K562 (cell line): Measurements from ENCODE around the gene NAXD.

Experiments
- CTCF ChIP-seq, 3 experiments: IDR thresholded peaks in 2 of 3; conservative IDR thresholded peaks in 1 of 3; 2 replicates each; pipeline ENCODE4 v1.5.1; 2011 to 2012; ENCODE audit warnings: low read length in 3 of 3, mild to moderate bottlenecking in 3 of 3, control low read depth in 2 of 3, improper control_type of control experiment in 1 of 3, inconsistent platforms in 1 of 3, low read depth in 1 of 3, mixed read lengths in 1 of 3, moderate library complexity in 1 of 3; ENCODE audit not compliant: insufficient read depth in 2 of 3
- RFX1 ChIP-seq: fragments of 450-650 bp; IDR thresholded peaks from 2 replicates; pipeline ENCODE4 v1.6.1; 2016; ENCODE audit warnings: mild to moderate bottlenecking, moderate library complexity
- STAG1 ChIP-seq: sonication (generic); formaldehyde crosslinking; IDR thresholded peaks from 2 replicates; pipeline ENCODE4 v1.5.0; 2020; ENCODE audit warnings: missing genetic modification reagents, borderline replicate concordance
- TAF9B ChIP-seq: fragments of 450-650 bp; IDR thresholded peaks from 2 replicates; pipeline ENCODE4 v1.6.1; 2018; ENCODE audit warnings: mild to moderate bottlenecking; ENCODE audit not compliant: partially characterized antibody
- ZC3H4 ChIP-seq: sonication (generic); formaldehyde crosslinking; IDR thresholded peaks from 2 replicates; pipeline ENCODE4 v1.9.0; 2021; ENCODE audit warnings: missing genetic modification reagents, borderline replicate concordance
- ZNF23 ChIP-seq: fragments of 250-450 bp; sonication (Bioruptor Pico); IDR thresholded peaks from 2 replicates; pipeline ENCODE4 v1.4.0; 2020; ENCODE audit warnings: mild to moderate bottlenecking
- ZNF79 ChIP-seq: fragments of 250-450 bp; sonication (Bioruptor Pico); IDR thresholded peaks from 2 replicates; pipeline ENCODE4 v1.4.0; 2020; ENCODE audit warnings: low read depth, mild to moderate bottlenecking, moderate library complexity
- TF ChIP-seq, protein P1 (sequence below): fragments of 250-450 bp; sonication (Bioruptor Pico); IDR thresholded peaks from 2 replicates; pipeline ENCODE4 v1.5.0; 2021; ENCODE audit warnings: mild to moderate bottlenecking, borderline replicate concordance
- TF ChIP-seq, protein P2 (sequence below): sonication (generic); formaldehyde crosslinking; IDR thresholded peaks from 2 replicates; pipeline ENCODE4 v1.8.1; 2023; ENCODE audit warnings: mild to moderate bottlenecking, missing genetic modification reagents
- TF ChIP-seq, protein P3 (sequence below), 2 experiments: fragments of 450-650 bp; formaldehyde crosslinking in 1 of 2; IDR thresholded peaks; 2 replicates each; pipeline versions ENCODE4 v1.4.0 to v1.6.1; 2014 to 2020; ENCODE audit warnings: mild to moderate bottlenecking in 2 of 2, borderline replicate concordance in 1 of 2, low read depth in 1 of 2

DNA sequence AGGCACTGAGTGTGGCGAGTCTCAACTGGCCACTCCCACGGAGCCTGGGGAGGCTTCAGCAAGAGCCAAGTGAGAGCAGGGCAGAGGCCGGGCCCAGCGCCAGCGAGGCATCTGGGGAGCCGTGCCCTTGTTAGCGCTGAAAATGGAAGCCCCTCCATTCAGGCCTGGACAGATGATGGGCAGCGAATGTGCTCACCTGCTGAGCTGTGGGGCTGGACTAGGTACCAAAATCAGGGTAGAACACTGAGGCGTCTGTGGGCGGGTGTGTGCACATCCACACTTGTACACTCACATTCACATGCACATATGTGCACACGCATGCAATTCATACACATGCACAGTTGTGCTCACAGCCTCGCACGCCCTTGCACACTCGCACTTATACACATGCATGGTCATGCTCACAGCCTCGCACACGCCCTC lies 20.7 kb downstream of the NAXD start:
- no peak for TF ChIP-seq STAG1 (CRISPR knock-in tag)
- TF ChIP-seq CTCF (IDR thresholded peaks at IDR 0.05 in 2 of 3, conservative IDR thresholded peaks at IDR 0.05 in 1 of 3; ENCODE audit: insufficient read depth in 2 of 3, low read depth in 1 of 3, low read length in 3 of 3), result no peak
- TF ChIP-seq, protein P1, sequence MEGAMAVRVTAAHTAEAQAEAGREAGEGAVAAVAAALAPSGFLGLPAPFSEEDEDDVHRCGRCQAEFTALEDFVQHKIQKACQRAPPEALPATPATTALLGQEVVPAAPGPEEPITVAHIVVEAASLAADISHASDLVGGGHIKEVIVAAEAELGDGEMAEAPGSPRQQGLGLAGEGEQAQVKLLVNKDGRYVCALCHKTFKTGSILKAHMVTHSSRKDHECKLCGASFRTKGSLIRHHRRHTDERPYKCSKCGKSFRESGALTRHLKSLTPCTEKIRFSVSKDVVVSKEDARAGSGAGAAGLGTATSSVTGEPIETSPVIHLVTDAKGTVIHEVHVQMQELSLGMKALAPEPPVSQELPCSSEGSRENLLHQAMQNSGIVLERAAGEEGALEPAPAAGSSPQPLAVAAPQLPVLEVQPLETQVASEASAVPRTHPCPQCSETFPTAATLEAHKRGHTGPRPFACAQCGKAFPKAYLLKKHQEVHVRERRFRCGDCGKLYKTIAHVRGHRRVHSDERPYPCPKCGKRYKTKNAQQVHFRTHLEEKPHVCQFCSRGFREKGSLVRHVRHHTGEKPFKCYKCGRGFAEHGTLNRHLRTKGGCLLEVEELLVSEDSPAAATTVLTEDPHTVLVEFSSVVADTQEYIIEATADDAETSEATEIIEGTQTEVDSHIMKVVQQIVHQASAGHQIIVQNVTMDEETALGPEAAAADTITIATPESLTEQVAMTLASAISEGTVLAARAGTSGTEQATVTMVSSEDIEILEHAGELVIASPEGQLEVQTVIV (CRISPR knock-in tag), result no peak
- no peak for TF ChIP-seq RFX1
- TF ChIP-seq TAF9B, result no peak
- TF ChIP-seq, protein P2, sequence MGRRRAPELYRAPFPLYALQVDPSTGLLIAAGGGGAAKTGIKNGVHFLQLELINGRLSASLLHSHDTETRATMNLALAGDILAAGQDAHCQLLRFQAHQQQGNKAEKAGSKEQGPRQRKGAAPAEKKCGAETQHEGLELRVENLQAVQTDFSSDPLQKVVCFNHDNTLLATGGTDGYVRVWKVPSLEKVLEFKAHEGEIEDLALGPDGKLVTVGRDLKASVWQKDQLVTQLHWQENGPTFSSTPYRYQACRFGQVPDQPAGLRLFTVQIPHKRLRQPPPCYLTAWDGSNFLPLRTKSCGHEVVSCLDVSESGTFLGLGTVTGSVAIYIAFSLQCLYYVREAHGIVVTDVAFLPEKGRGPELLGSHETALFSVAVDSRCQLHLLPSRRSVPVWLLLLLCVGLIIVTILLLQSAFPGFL (CRISPR knock-in tag), result no peak
- no peak for TF ChIP-seq ZNF79
- TF ChIP-seq ZNF23 (CRISPR knock-in tag), result no peak
- TF ChIP-seq ZC3H4 (CRISPR knock-in tag), result no peak
- TF ChIP-seq, protein P3, sequence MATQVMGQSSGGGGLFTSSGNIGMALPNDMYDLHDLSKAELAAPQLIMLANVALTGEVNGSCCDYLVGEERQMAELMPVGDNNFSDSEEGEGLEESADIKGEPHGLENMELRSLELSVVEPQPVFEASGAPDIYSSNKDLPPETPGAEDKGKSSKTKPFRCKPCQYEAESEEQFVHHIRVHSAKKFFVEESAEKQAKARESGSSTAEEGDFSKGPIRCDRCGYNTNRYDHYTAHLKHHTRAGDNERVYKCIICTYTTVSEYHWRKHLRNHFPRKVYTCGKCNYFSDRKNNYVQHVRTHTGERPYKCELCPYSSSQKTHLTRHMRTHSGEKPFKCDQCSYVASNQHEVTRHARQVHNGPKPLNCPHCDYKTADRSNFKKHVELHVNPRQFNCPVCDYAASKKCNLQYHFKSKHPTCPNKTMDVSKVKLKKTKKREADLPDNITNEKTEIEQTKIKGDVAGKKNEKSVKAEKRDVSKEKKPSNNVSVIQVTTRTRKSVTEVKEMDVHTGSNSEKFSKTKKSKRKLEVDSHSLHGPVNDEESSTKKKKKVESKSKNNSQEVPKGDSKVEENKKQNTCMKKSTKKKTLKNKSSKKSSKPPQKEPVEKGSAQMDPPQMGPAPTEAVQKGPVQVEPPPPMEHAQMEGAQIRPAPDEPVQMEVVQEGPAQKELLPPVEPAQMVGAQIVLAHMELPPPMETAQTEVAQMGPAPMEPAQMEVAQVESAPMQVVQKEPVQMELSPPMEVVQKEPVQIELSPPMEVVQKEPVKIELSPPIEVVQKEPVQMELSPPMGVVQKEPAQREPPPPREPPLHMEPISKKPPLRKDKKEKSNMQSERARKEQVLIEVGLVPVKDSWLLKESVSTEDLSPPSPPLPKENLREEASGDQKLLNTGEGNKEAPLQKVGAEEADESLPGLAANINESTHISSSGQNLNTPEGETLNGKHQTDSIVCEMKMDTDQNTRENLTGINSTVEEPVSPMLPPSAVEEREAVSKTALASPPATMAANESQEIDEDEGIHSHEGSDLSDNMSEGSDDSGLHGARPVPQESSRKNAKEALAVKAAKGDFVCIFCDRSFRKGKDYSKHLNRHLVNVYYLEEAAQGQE (IDR thresholded peaks at IDR 0.05; ENCODE audit: borderline replicate concordance), result no peak
- TF ChIP-seq, protein P3 (CRISPR knock-in tag; IDR thresholded peaks at IDR 0.05; ENCODE audit: low read depth), result no peak
